Glutamatergic neuron (in vitro differentiated cells): ENCODE data around the gene PRSS33. TPM values are rescaled to one million over a fixed set of nuclear protein-coding genes. Genes with fewer than 3 reads are reported as not detected.

Experiments used
- DNase-seq: peaks from one replicate; pipeline ENCODE4 v3.0.0; 2022
- H3K27ac Mint-ChIP-seq: one replicate; pipeline ENCODE4 v1.8.0; 2020; ENCODE audit warnings: mild to moderate bottlenecking, mixed read lengths, inconsistent platforms; ENCODE audit not compliant: unreplicated experiment
- H3K27me3 Mint-ChIP-seq: one replicate; pipeline ENCODE4 v1.8.0; 2020; ENCODE audit warnings: mild to moderate bottlenecking, moderate library complexity, mixed read lengths, inconsistent platforms; ENCODE audit not compliant: unreplicated experiment
- H3K36me3 Mint-ChIP-seq: one replicate; pipeline ENCODE4 v1.8.0; 2020; ENCODE audit warnings: mild to moderate bottlenecking, mixed read lengths, inconsistent platforms; ENCODE audit not compliant: unreplicated experiment
- H3K4me1 Mint-ChIP-seq: one replicate; pipeline ENCODE4 v1.8.0; 2020; ENCODE audit warnings: mild to moderate bottlenecking, low read depth, mixed read lengths, inconsistent platforms; ENCODE audit not compliant: unreplicated experiment
- H3K4me3 Mint-ChIP-seq: one replicate; pipeline ENCODE4 v1.8.0; 2020; ENCODE audit warnings: mild to moderate bottlenecking, mixed read lengths, inconsistent platforms; ENCODE audit not compliant: unreplicated experiment
- H3K9me3 Mint-ChIP-seq: one replicate; pipeline ENCODE4 v1.8.0; 2020; ENCODE audit warnings: mild to moderate bottlenecking, moderate library complexity, mixed read lengths, inconsistent platforms; ENCODE audit not compliant: unreplicated experiment
- CTCF ChIP-seq: fragments of 200-600 bp; sonication (generic); IDR thresholded peaks from one replicate; pipeline ENCODE4 v1.5.0; 2021; ENCODE audit not compliant: partially characterized antibody, unreplicated experiment
- total RNA-seq: library from RNA; stranded (reverse); fragmentation: NEBNext Ultra II Directional; extraction: Animal tissue kit (Norgen Biotek cat#: 25700); gene quantifications from one replicate; pipeline ENCODE4 v1.2.1, GENCODE V29; 2021; ENCODE audit not compliant: unreplicated experiment

PRSS33 gene
- total RNA-seq, 1 donor from 2014 or later: 0.39 TPM

GRCh38 chr16:2769100-2769529 lies 18.2 kb downstream of the PRSS33 start:
- H3K4me3 Mint-ChIP-seq: no peak overlapping the region
- H3K4me1 Mint-ChIP-seq: peaks cover 5% of the 10 kb centered on the region
- DNase-seq: no peak
- H3K27me3 Mint-ChIP-seq: peaks cover 37% of the 10 kb centered on the region
- H3K27ac Mint-ChIP-seq: peak overlapping the region; percentile 75
- peaks cover 26% of the 10 kb centered on the region for H3K9me3 Mint-ChIP-seq
- no peak for TF ChIP-seq CTCF
- peaks cover 26% of the 10 kb centered on the region for H3K36me3 Mint-ChIP-seq

GRCh38 chr16:2768403-2769089 lies 18.8 kb downstream of the PRSS33 start:
- TF ChIP-seq CTCF: no peak
- H3K27me3 Mint-ChIP-seq: peaks cover 37% of the 10 kb centered on the region
- no peak overlapping the region for H3K27ac Mint-ChIP-seq
- DNase-seq: peak; percentile 51
- peaks cover 32% of the 10 kb centered on the region for H3K36me3 Mint-ChIP-seq
- peaks cover 5% of the 10 kb centered on the region for H3K4me1 Mint-ChIP-seq
- H3K9me3 Mint-ChIP-seq: peaks cover 26% of the 10 kb centered on the region
- H3K4me3 Mint-ChIP-seq: no peak overlapping the region

GRCh38 chr16:2767891-2768290 lies 19.5 kb downstream of the PRSS33 start:
- Mint-ChIP-seq H3K27ac (peak overlapping the region; percentile 38), H3K4me1 (peaks cover 5% of the 10 kb centered on the region), H3K27me3 (peaks cover 42% of the 10 kb centered on the region), H3K4me3 (no peak overlapping the region), H3K36me3 (peaks cover 39% of the 10 kb centered on the region), H3K9me3 (peaks cover 26% of the 10 kb centered on the region)
- no peak for DNase-seq
- TF ChIP-seq CTCF: no peak

GRCh38 chr16:2767140-2767731 lies 20.1 kb downstream of the PRSS33 start:
- DNase-seq: no peak
- H3K27me3 Mint-ChIP-seq: peaks cover 44% of the 10 kb centered on the region
- no peak for TF ChIP-seq CTCF
- H3K4me3 Mint-ChIP-seq: no peak overlapping the region
- H3K36me3 Mint-ChIP-seq: peaks cover 45% of the 10 kb centered on the region
- H3K27ac Mint-ChIP-seq: peak overlapping the region; percentile 38
- peaks cover 5% of the 10 kb centered on the region for H3K4me1 Mint-ChIP-seq
- H3K9me3 Mint-ChIP-seq: peaks cover 31% of the 10 kb centered on the region
